HG03469 (cell line): ENCODE data around the gene GH1.
"Not testable (repeated sequence)": the region's sequence is repeated elsewhere in the genome, so short reads cannot be mapped to it uniquely, and the experiment has no call there.

Experiments
- ATAC-seq: cut with Tn5 transposase; IDR thresholded peaks from one replicate; pipeline ENCODE4 v1.9.1; 2021; ENCODE audit warnings: mild to moderate bottlenecking, moderate library complexity, moderate number of reproducible peaks; ENCODE audit not compliant: unreplicated experiment

The GH1 gene

GRCh38 chr17:63928172-63928666 lies 9.6 kb upstream of the GH1 start:
- ATAC-seq: no peak

GRCh38 chr17:63927464-63928171 lies 9.0 kb upstream of the GH1 start:
- no peak for ATAC-seq

- no peak for ATAC-seq
Measured at GRCh38 chr17:63926164-63926563, 7.5 kb upstream of the GH1 start.

GRCh38 chr17:63925615-63926014 lies 7.0 kb upstream of the GH1 start:
- no peak for ATAC-seq

- not testable (repeated sequence) for ATAC-seq
Measured at GRCh38 chr17:63922402-63922801, 3.8 kb upstream of the GH1 start.

- ATAC-seq: not testable (repeated sequence)
Measured at GRCh38 chr17:63920779-63921178, 2.1 kb upstream of the GH1 start.

- ATAC-seq: not testable (repeated sequence)
Measured at GRCh38 chr17:63920050-63920449, 1.4 kb upstream of the GH1 start.

GRCh38 chr17:63919311-63919723 lies 678 bp upstream of the GH1 start:
- no peak for ATAC-seq

- no peak for ATAC-seq
Measured at GRCh38 chr17:63918305-63918704, 334 bp downstream of the GH1 start.

- no peak for ATAC-seq
Measured at GRCh38 chr17:63917646-63918045, 993 bp downstream of the GH1 start.

GRCh38 chr17:63917206-63917605 lies 1.4 kb downstream of the GH1 start:
- ATAC-seq: not testable (repeated sequence)

- ATAC-seq: no peak
Measured at GRCh38 chr17:63916566-63917185, 2.0 kb downstream of the GH1 start.

GRCh38 chr17:63915753-63916152 lies 2.9 kb downstream of the GH1 start:
- ATAC-seq: not testable (repeated sequence)

GRCh38 chr17:63914471-63914870 lies 4.2 kb downstream of the GH1 start:
- ATAC-seq: no peak

- ATAC-seq: no peak
Measured at GRCh38 chr17:63911657-63912100, 7.0 kb downstream of the GH1 start.

- ATAC-seq: no peak
Measured at GRCh38 chr17:63911041-63911635, 7.5 kb downstream of the GH1 start, which contains the start of gene CSHL1. Gene CSHL1 (minus strand): TSS chr17:63911258. CDS start chr17:63911196, 62 bp downstream.

- ATAC-seq: no peak
Measured at GRCh38 chr17:63910096-63910495, 8.5 kb downstream of the GH1 start.

GRCh38 chr17:63909586-63909985 lies 9.1 kb downstream of the GH1 start:
- not testable (repeated sequence) for ATAC-seq

- not testable (repeated sequence) for ATAC-seq
Measured at GRCh38 chr17:63907161-63907778, 11.4 kb downstream of the GH1 start.

- not testable (repeated sequence) for ATAC-seq
Measured at GRCh38 chr17:63904796-63905195, 13.8 kb downstream of the GH1 start.

- not testable (repeated sequence) for ATAC-seq
Measured at GRCh38 chr17:63903787-63904201, 14.8 kb downstream of the GH1 start.
